ENCODE data around the gene MBP.
"Not testable (repeated sequence)": the region's sequence is repeated elsewhere in the genome, so short reads cannot be mapped to it uniquely, and the experiment has no call there.

The MBP gene

DNA sequence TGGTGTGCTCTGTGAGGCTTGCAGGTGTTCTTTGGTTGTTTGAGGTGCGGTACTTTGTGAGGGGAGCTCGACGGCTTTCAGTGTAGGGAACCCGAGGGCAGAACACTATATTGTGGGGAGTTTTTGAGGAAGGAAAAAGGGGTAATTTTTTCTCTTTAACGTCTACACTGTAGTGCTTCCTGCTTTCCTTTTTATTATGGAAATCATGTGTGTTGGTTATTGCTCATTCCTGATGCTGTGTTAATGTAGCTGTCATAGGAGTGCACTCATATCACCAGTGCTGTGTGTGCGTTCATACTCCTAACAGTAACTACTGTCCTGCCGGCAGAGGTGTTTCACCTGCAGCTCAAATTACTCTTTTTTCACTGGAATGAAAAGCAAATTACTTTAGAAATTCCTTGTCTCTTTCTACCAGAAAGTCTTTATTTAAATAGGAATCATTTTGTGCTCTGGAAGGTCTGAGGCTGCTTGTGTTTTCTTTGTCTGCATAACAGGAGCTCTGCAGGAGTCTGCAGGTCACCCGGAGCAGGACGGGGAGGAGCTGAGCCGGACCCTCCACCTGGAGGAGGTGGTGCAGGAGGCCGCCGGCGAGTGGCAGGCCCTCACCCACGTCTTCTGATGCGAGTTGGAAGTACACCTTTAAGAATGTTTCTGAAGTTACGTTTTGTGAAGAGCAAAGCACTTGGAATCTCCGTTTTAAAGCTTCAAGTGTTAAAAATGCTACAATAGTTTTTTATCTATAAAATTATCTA is 164.7 kb downstream of the MBP start:
- Histone ChIP-seq H3K4me3 (no peak overlapping the region), H3K4me1 (peaks cover 10% of the 10 kb centered on the region), H3K36me3 (replicated peaks) (no peaks in the 10 kb centered on the region), H3K9me3 (no peaks in the 10 kb centered on the region), H3K27me3 (ENCODE audit: low read depth) (no peaks in the 10 kb centered on the region)
- no peak for DNase-seq (ENCODE audit: low spot score in 2 of 2)
- in situ Hi-C loops (cut with MboI; ENCODE audit: low sequenced_read_pairs), result no loop called here

DNA sequence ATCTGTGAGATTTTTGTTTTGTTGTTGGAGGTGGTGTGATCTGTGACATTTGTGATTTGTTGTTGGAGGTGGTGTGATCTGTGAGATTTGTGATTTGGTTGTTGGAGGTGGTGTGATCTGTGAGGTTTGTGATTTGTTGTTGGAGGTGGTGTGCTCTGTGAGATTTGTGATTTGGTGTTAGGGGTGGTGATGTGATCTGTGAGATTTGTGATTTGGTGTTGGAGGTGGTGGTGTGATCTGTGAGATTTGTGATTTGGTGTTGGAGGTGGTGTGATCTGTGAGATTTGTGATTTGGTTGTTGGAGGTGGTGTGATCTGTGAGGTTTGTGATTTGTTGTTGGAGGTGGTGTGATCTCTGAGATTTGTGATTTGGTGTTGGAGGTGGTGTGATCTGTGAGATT is 165.3 kb downstream of the MBP start:
- in situ Hi-C loops (cut with MboI; ENCODE audit: low sequenced_read_pairs); H3K4me3 ChIP-seq: not testable (repeated sequence)

DNA sequence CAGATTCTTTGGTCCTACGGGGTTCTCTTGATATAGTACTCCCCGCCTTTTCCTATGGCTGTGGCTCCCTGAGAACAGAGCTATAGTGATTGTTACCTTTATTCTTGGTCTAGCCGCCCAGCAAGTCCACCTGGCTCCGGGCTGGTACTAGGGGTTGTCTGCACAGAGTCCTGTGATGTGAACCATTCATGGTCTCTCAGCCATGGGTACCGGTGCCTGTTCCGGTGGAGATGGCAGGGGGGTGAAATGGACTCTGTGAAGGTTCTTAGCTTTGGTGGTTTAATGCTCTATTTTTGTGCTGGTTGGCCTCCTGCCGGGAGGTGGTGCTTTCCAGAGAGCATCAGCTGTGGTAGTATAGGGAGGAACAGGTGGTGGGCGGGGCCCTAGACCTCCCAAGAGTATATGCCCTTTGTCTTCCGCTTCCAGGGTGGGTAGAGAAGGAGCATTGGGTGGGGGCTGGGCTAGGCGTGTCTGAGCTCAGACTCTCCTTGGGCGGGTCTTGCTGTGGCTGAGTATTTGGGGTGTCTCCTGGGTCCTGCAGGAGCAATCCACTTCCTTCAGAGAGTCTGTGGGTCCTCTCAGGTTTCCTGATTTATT is 166.9 kb downstream of the MBP start:
- H3K27me3 ChIP-seq (ENCODE audit: low read depth), result not testable (repeated sequence)

More for the DNA sequence above, 165.3 kb downstream of the MBP start:
- not testable (repeated sequence) for H3K4me1 ChIP-seq; DNase-seq (ENCODE audit: low spot score in 2 of 2); H3K36me3 ChIP-seq (replicated peaks); H3K27me3 ChIP-seq (ENCODE audit: low read depth); H3K9me3 ChIP-seq

DNA sequence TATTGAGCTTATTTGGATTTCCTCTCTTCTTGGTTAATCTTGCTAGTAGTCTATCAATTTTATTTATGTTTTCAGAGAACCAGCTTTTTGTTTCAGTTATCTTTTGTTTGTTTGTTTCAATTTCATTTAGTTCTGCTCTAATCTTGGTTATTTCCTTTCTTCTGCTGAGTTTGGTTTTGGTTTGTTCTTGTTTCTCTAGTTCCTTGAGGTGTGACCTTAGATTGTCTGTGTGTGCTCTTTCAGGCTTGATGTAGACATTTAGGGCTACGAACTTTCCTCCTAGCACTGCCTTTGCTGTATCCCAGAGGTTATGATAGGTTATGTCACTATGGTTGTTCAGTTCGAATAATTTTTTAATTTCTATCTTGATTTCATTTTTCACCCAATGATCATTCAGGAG is 168.6 kb downstream of the MBP start:
- peaks cover 10% of the 10 kb centered on the region for H3K4me1 ChIP-seq
- no peak overlapping the region for H3K4me3 ChIP-seq
- H3K36me3 ChIP-seq (replicated peaks), result peaks cover 4% of the 10 kb centered on the region; the same call in 1 of the 2 replicates
- no peaks in the 10 kb centered on the region for H3K27me3 ChIP-seq (ENCODE audit: low read depth)
- in situ Hi-C loops (cut with MboI; ENCODE audit: low sequenced_read_pairs), result no loop called here
- DNase-seq (ENCODE audit: low spot score in 2 of 2), result no peak
- no peaks in the 10 kb centered on the region for H3K9me3 ChIP-seq

More for the DNA sequence above, 166.9 kb downstream of the MBP start:
- in situ Hi-C loops (cut with MboI; ENCODE audit: low sequenced_read_pairs); H3K9me3 ChIP-seq; H3K4me3 ChIP-seq; H3K4me1 ChIP-seq; H3K36me3 ChIP-seq (replicated peaks): not testable (repeated sequence)
- peak in 1 of 2 experiments; percentile 51 for DNase-seq (ENCODE audit: low spot score in 2 of 2)

DNA sequence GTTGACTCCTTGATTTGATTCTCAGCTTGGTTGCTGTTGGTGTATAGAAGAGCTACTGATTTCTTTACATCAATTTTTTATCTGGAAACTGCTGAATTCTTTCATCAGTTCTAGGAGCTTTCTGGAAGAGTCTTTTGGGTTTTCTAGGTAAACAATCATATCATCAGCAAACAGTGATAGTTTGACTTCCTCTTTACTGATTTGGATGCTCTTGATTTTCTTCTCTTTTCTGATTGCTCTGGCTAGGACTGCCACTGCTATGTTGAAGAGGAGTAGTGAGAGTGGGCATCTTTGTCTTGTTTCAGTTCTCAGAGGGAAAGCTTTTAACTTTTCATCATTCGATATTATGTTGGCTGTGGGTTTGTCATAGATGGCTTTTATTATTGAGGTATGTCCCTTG is 169.7 kb downstream of the MBP start:
- no peak for DNase-seq (ENCODE audit: low spot score in 2 of 2)
- in situ Hi-C loops (cut with MboI; ENCODE audit: low sequenced_read_pairs), result no loop called here
- Histone ChIP-seq H3K9me3 (no peaks in the 10 kb centered on the region), H3K4me3 (no peak overlapping the region), H3K36me3 (replicated peaks) (peaks cover 4% of the 10 kb centered on the region; the same call in 1 of the 2 replicates), H3K27me3 (ENCODE audit: low read depth) (no peaks in the 10 kb centered on the region), H3K4me1 (peaks cover 10% of the 10 kb centered on the region)

DNA sequence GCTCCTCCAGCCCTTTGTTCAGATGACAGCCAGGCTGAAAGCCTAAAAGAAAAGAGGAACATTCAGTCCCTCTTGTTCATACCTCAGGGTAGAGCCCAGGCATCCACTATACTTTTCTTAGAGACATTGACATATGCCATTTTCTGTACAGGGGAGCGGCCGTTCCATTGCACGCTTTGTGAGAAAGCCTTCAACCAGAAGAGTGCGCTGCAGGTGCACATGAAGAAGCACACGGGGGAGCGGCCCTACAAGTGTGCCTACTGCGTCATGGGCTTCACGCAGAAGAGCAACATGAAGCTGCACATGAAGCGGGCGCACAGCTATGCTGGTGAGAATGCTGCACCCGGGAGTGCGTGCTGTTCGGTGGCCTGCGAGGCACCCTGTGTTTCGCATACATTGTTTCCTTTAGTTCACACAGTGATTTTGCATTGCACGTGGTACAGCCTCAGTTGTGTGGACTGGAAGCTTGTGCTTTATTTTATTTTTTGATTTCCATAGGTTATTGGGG is 172.0 kb downstream of the MBP start:
- DNase-seq (ENCODE audit: low spot score in 2 of 2), result no peak
- Histone ChIP-seq H3K4me1 (peaks cover 10% of the 10 kb centered on the region), H3K27me3 (ENCODE audit: low read depth) (no peaks in the 10 kb centered on the region), H3K36me3 (replicated peaks) (peaks cover 5% of the 10 kb centered on the region; the same call in 1 of the 2 replicates), H3K4me3 (no peak overlapping the region), H3K9me3 (no peaks in the 10 kb centered on the region)
- in situ Hi-C loops (cut with MboI; ENCODE audit: low sequenced_read_pairs), result no loop called here

DNA sequence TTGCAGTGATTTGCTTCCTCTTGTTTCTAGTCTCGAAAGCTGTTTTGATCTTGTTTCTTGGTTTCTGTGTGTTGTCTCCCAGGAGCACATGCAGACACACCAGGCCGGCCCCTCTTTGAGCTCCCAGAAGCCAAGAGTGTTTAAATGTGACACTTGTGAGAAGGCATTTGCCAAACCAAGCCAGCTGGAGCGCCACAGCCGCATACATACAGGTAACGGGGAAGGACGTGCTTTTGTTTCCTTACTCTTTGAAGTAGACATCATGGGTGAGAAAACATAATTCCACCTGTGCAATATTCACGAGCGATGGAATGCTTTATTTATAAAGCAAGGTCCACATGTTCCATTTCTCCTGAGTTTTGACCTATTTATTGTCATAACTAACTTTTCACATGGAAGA is 173.0 kb downstream of the MBP start:
- no peak for DNase-seq (ENCODE audit: low spot score in 2 of 2)
- in situ Hi-C loops (cut with MboI; ENCODE audit: low sequenced_read_pairs), result loop anchor here (10.0 kb wide), 1 partner anchor 65 kb away; no protein-coding TSS in a partner anchor
- Histone ChIP-seq H3K4me1 (peaks cover 3% of the 10 kb centered on the region), H3K4me3 (no peak overlapping the region), H3K9me3 (no peaks in the 10 kb centered on the region), H3K36me3 (replicated peaks) (peaks cover 7% of the 10 kb centered on the region; the same call in 1 of the 2 replicates), H3K27me3 (ENCODE audit: low read depth) (no peaks in the 10 kb centered on the region)

DNA sequence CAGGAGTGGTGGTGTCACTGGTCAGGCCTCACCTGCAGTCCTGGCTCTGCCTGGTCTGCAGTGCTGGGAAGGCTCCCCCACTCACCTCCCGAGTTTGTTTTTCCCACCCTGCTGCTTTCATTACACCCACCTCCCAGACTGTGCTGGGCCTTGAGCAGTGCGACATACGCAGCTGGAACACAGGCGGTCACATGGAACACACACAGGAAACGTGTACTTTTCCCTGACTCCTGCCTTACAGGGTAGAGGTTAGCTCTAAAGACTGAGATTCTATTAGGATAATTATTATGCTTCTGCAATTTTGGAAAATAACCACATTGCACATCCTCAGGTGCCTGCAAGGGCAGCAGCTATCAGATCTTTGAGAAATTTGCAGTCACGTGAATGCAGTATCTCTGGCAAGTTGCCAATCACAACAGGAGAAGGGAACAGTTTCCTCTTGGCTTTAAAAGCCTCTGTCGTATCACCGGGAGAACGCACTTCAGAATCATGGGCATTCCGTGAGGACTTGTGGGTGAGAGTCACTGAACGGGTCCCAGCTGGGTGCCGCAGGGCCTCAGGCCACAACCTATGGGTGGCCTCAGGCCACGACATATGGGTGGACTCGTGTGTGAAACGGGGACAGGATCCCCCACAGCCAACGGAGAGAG is 173.8 kb downstream of the MBP start:
- H3K4me1 ChIP-seq, result no peaks in the 10 kb centered on the region
- in situ Hi-C loops (cut with MboI; ENCODE audit: low sequenced_read_pairs), result loop anchor here (10.0 kb wide), 1 partner anchor 64 kb away; no protein-coding TSS in a partner anchor
- DNase-seq (ENCODE audit: low spot score in 2 of 2), result no peak
- H3K36me3 ChIP-seq (replicated peaks), result peaks cover 7% of the 10 kb centered on the region
- H3K27me3 ChIP-seq (ENCODE audit: low read depth), result no peaks in the 10 kb centered on the region
- H3K4me3 ChIP-seq, result no peak overlapping the region
- no peaks in the 10 kb centered on the region for H3K9me3 ChIP-seq

DNA sequence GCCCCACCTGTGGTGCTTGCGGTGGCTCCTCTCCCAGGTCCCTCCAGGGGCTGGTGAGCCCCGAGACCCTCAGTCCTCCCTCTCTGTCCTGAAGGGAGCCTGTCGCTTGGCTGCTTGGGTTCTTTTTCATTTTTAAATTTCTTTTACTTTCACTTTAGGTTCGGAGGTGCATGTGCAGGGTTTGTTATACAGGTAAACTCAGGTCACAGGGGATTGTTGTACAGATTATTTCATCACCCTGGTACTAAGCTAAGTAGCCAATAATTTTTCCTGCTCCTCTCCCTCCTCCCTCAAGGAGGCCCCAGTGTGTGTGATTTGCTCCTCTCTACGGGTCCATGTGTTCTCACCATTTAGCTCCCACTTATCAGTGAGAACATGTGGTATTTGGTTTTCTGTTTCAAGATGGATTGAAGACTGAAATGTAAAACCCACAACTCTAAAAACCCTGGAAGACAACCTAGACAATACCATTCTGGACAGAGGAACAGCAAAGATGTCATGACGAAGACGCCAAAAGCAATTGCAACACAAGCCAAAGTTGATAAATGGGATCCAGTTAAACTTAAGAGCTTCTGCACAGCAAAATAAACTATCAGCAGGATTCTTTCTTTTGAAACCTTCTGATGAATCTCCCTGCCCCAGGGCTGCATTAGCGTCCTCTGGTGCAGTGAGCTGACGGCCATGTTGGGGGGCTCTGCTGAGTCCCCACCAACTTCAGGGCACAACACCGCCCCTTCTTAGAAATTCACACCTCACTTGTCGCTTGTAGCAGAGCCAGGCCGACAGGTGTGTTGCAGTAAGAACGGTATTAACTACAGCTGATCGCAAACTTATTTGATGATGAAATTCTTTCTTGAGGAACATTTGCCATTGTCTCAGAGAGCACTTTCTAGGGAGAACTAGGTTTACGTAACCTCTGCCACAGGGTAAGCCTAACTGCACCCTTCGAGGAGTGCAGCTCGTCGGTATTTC is 174.9 kb downstream of the MBP start:
- in situ Hi-C loops (cut with MboI; ENCODE audit: low sequenced_read_pairs), result loop anchor here (10.0 kb wide), 1 partner anchor 63 kb away; no protein-coding TSS in a partner anchor
- H3K4me3 ChIP-seq, result no peak overlapping the region
- H3K9me3 ChIP-seq, result no peaks in the 10 kb centered on the region
- H3K27me3 ChIP-seq (ENCODE audit: low read depth), result no peaks in the 10 kb centered on the region
- DNase-seq (ENCODE audit: low spot score in 2 of 2), result no peak
- H3K4me1 ChIP-seq, result no peaks in the 10 kb centered on the region
- peaks cover 7% of the 10 kb centered on the region for H3K36me3 ChIP-seq (replicated peaks)

DNA sequence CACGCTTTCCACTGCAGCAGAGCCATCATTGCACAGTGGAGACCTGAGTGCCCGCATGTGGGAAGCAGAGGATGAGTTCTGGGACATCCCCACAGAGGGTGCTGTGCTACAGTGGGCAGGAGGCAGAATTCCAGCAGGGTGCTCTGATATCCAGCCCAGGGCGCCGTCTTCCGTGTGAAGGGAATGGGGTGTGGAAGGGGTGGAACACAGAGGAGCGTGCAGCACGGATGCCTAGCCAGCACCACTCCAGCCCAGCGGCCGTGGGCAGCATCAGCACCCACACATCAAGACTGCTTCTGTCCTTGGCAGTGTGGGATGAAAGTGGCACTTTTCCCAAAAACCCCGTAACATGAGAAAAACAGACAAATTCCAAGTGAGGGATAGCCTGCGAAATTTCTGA is 175.9 kb downstream of the MBP start:
- in situ Hi-C loops (cut with MboI; ENCODE audit: low sequenced_read_pairs), result loop anchor here (10.0 kb wide), 1 partner anchor 62 kb away; no protein-coding TSS in a partner anchor
- no peak for DNase-seq (ENCODE audit: low spot score in 2 of 2)
- Histone ChIP-seq H3K27me3 (ENCODE audit: low read depth) (no peaks in the 10 kb centered on the region), H3K4me3 (no peak overlapping the region), H3K36me3 (replicated peaks) (peaks cover 11% of the 10 kb centered on the region), H3K4me1 (no peaks in the 10 kb centered on the region), H3K9me3 (no peaks in the 10 kb centered on the region)

DNA sequence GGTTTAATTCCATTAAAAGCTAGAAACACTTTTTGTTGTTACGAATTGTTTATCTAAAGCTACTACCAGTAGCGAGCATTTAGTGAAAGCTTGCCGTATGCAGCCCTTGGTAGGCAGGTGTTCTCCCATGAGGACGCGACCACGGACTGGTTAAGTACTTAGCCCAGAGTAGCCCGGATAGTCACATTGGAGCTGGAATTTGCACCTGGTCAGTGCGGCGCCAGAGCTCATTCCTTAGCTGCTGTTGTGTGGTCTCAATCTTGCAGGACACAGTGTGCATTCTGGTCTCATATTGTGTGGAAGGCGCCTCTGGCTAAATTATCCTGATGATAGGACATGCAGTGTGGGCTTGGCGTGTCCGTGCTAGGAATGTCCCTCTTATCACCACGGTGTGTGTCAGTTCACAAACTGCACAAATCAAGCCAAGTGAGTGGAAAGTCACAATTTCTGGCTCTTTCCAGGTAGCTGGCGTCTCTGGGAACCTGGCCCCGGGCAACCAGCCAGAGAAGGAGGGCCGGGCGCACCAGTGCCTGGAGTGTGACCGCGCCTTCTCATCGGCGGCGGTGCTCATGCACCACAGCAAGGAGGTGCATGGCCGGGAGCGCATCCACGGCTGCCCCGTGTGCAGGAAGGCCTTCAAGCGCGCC is 176.9 kb downstream of the MBP start:
- no peak overlapping the region for H3K4me3 ChIP-seq
- no peaks in the 10 kb centered on the region for H3K9me3 ChIP-seq
- H3K36me3 ChIP-seq (replicated peaks), result peaks cover 11% of the 10 kb centered on the region
- no peaks in the 10 kb centered on the region for H3K27me3 ChIP-seq (ENCODE audit: low read depth)
- DNase-seq (ENCODE audit: low spot score in 2 of 2), result no peak
- in situ Hi-C loops (cut with MboI; ENCODE audit: low sequenced_read_pairs), result loop anchor here (10.0 kb wide), 1 partner anchor 61 kb away; no protein-coding TSS in a partner anchor
- H3K4me1 ChIP-seq, result no peaks in the 10 kb centered on the region

DNA sequence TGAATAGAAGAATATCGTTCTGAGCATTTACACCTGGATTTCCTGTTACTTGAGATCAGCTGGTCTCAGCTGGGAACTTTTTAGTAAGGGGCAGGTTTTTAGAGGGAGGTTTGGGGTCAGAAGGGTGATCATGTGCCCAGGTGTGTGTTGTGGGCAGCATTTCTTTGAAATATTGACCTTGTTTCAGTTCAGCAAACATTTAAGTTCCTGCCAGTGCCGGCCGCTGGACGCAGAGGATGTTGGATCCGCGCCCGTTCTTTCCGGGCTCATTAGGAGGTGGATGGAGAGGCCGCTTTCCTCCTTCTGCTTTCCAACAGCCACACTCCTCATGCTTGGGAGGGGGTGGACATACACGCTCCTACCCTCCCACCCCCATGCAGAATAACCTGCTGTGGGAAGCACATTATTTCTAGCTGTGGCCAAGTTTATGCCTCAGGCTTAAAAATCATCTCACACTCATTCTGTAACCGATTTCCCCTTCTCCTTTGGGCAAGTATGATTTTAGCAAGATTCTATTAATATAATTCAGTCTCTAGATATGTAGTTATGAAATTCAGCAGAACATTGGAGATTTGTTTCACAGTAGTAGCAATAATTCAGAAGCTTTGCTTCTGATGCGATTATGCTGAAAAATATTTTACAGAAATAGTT is 178.9 kb downstream of the MBP start:
- in situ Hi-C loops (cut with MboI; ENCODE audit: low sequenced_read_pairs), result loop anchor here (10.0 kb wide), 1 partner anchor 59 kb away; no protein-coding TSS in a partner anchor
- no peak for DNase-seq (ENCODE audit: low spot score in 2 of 2)
- Histone ChIP-seq H3K4me3 (no peak overlapping the region), H3K4me1 (no peaks in the 10 kb centered on the region), H3K36me3 (replicated peaks) (peaks cover 17% of the 10 kb centered on the region), H3K9me3 (no peaks in the 10 kb centered on the region), H3K27me3 (ENCODE audit: low read depth) (no peaks in the 10 kb centered on the region)

Measured in HAP-1 (cell line).